Measurements from ENCODE around the gene WIPF1. TPM values are rescaled to one million over a fixed set of nuclear protein-coding genes. Genes with fewer than 3 reads are reported as not detected.

WIPF1 gene
- total RNA-seq, 4 donors from 2014 or later = 3.1 to 8.4 (median 4.9) TPM

DNA sequence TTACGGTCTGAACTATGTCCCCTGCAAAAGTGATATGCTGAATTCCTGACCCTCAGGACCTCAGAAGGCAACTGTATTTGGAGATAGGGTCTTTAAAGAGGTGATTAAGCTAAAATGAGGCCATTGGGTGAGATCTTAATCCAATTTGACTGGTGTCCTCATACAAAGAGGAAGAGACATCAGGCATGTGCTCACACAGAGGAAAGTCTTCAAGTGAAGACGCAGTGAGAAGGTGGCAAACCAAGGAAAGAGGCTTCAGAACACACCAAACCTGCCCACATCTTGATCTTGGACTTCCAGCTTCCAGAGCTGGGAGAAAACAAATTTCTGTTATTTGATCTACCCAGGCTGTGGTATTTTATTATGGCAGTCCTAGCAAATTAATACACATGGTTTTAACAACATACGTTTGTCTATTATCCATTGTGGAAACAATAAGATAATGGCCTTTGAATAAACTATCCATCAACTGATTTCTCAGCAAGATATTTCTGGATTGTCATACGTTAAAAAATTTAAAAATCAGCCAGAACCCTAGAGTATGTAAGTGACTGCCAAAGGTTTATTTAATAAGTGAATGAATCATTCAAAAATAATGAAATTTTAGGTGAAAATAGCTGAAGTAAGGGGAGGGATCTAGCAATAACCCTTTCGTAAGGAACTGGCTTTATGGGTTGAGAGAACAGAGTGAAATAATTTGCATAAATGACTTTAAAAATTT, 6.5 kb downstream of the WIPF1 start:
- no peaks in the 10 kb centered on the region for H3K36me3 ChIP-seq
- H3K9me3 ChIP-seq = no peaks in the 10 kb centered on the region
- TF ChIP-seq, protein P1, sequence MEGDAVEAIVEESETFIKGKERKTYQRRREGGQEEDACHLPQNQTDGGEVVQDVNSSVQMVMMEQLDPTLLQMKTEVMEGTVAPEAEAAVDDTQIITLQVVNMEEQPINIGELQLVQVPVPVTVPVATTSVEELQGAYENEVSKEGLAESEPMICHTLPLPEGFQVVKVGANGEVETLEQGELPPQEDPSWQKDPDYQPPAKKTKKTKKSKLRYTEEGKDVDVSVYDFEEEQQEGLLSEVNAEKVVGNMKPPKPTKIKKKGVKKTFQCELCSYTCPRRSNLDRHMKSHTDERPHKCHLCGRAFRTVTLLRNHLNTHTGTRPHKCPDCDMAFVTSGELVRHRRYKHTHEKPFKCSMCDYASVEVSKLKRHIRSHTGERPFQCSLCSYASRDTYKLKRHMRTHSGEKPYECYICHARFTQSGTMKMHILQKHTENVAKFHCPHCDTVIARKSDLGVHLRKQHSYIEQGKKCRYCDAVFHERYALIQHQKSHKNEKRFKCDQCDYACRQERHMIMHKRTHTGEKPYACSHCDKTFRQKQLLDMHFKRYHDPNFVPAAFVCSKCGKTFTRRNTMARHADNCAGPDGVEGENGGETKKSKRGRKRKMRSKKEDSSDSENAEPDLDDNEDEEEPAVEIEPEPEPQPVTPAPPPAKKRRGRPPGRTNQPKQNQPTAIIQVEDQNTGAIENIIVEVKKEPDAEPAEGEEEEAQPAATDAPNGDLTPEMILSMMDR (IDR thresholded peaks at IDR 0.05 in 4 of 5, conservative IDR thresholded peaks at IDR 0.05 in 1 of 5) = no peak
- no peak for TF ChIP-seq POLR2A (IDR thresholded peaks at IDR 0.05)
- peaks cover 0 to 5% of the 10 kb centered on the region in 2 donors for H3K4me1 ChIP-seq
- DNase-seq (no peak), ATAC-seq (no peak)
- H3K4me3 ChIP-seq = no peak overlapping the region
- in situ Hi-C loops (cut with MboI; ENCODE audit: low sequenced_read_pairs in 4 of 4) = no loop called here
- H3K27me3 ChIP-seq = no peaks in the 10 kb centered on the region
- H3K27ac ChIP-seq = no peak overlapping the region
- intact Hi-C loops (cut with DNase I; ENCODE audit: low total_unique reads) = no loop called here

DNA sequence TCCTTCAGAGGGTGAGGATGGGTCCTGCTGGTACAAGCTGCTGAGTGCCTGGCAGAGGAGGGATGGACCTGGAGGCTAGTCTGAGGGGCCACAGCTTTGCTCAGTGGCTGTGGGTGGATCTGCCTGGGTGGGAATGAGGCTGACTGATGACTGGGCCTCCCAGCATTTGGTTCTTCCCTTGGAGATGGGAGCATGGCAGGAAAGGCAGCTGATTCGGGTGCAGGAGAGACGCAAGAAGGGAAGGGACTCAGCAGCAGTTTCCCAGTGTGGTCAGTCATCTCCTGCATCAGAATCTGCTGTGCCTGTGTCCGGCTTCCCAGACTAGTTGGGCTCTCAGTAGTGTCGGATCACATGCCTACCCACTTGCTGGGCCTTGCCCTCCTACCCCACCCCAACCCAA, 7.3 kb downstream of the WIPF1 start:
- Histone ChIP-seq H3K27me3 (no peaks in the 10 kb centered on the region), H3K4me3 (no peak overlapping the region), H3K4me1 (peaks cover 0 to 5% of the 10 kb centered on the region in 2 donors), H3K36me3 (no peaks in the 10 kb centered on the region), H3K27ac (no peak overlapping the region), H3K9me3 (no peaks in the 10 kb centered on the region)
- in situ Hi-C loops (cut with MboI; ENCODE audit: low sequenced_read_pairs in 4 of 4) = no loop called here
- intact Hi-C loops (cut with DNase I; ENCODE audit: low total_unique reads) = no loop called here
- DNase-seq = no peak
- ATAC-seq = no peak
- TF ChIP-seq, protein P1 (IDR thresholded peaks at IDR 0.05 in 4 of 5, conservative IDR thresholded peaks at IDR 0.05 in 1 of 5) = no peak
- no peak for TF ChIP-seq POLR2A (IDR thresholded peaks at IDR 0.05)

- peaks cover 0 to 5% of the 10 kb centered on the region in 2 donors for H3K4me1 ChIP-seq
- H3K4me3 ChIP-seq = no peak overlapping the region
- in situ Hi-C loops (cut with MboI; ENCODE audit: low sequenced_read_pairs in 4 of 4) (no loop called here), intact Hi-C loops (cut with DNase I; ENCODE audit: low total_unique reads) (no loop called here)
- H3K9me3 ChIP-seq = no peaks in the 10 kb centered on the region
- ATAC-seq = no peak
- DNase-seq = no peak
- no peak overlapping the region for H3K27ac ChIP-seq
- H3K27me3 ChIP-seq = no peaks in the 10 kb centered on the region
- no peak for TF ChIP-seq POLR2A (IDR thresholded peaks at IDR 0.05)
- TF ChIP-seq, protein P1 (IDR thresholded peaks at IDR 0.05 in 4 of 5, conservative IDR thresholded peaks at IDR 0.05 in 1 of 5) = no peak
- H3K36me3 ChIP-seq = no peaks in the 10 kb centered on the region
Measured at GRCh38 chr2:174589334-174589733, 8.3 kb downstream of the WIPF1 start.

DNA sequence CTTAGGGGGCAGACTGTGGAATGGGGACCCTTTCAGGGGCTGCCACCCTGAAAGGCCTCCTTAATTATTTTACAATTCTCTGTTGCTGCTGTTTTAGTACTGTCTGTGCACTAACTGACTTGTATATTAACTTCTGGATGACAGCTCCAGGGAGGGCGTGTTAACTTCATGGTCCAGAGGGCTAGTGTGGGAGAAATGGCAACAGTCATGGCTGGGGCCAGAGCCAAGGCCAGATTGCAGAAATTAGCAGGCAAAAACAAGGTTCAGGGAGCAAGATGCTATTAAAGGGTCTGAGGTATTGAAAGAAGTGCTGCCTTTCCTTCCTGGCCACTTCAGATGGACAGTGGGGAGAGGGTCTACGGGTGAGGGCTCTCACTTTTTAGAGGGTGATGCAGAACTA, 9.1 kb downstream of the WIPF1 start:
- no peak for DNase-seq
- Histone ChIP-seq H3K27me3 (no peaks in the 10 kb centered on the region), H3K27ac (no peak overlapping the region), H3K4me1 (no peaks in the 10 kb centered on the region), H3K4me3 (no peak overlapping the region), H3K9me3 (no peaks in the 10 kb centered on the region), H3K36me3 (no peaks in the 10 kb centered on the region)
- ATAC-seq = no peak
- in situ Hi-C loops (cut with MboI; ENCODE audit: low sequenced_read_pairs in 4 of 4) (no loop called here), intact Hi-C loops (cut with DNase I; ENCODE audit: low total_unique reads) (no loop called here)
- no peak for TF ChIP-seq POLR2A (IDR thresholded peaks at IDR 0.05)
- TF ChIP-seq, protein P1 (IDR thresholded peaks at IDR 0.05 in 4 of 5, conservative IDR thresholded peaks at IDR 0.05 in 1 of 5) = no peak

DNA sequence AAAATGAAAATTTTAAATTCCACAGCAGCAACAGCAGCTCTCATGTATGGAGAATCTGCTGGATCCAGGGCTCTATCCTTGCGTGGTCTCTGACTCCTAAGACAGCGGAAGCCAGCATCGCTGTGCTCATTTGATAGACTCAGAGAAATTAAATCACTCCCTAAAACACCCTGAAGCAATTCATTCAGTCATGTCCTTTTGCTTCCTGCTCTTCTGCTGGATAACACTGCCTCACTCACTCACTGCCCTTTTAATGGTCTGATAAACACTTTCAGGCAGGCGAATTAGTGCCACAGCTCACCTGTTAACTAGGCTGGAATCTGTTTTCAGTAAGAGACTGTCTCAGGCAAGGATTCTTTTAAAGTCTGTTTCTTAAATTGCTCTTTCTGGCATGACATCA, 10.0 kb downstream of the WIPF1 start:
- Histone ChIP-seq H3K27ac (no peak overlapping the region), H3K4me3 (no peak overlapping the region), H3K4me1 (no peaks in the 10 kb centered on the region), H3K27me3 (no peaks in the 10 kb centered on the region), H3K36me3 (no peaks in the 10 kb centered on the region), H3K9me3 (no peaks in the 10 kb centered on the region)
- TF ChIP-seq POLR2A (IDR thresholded peaks at IDR 0.05) = no peak
- TF ChIP-seq, protein P1 (IDR thresholded peaks at IDR 0.05 in 4 of 5, conservative IDR thresholded peaks at IDR 0.05 in 1 of 5) = no peak
- intact Hi-C loops (cut with DNase I; ENCODE audit: low total_unique reads) = no loop called here
- no peak for ATAC-seq
- no peak for DNase-seq
- in situ Hi-C loops (cut with MboI; ENCODE audit: low sequenced_read_pairs in 4 of 4) = no loop called here
